ENCODE data around the gene CAMTA1.

Gene CAMTA1

GRCh38 chr1:7506454-7507284 lies 721.4 kb downstream of the CAMTA1 start:
- TF ChIP-seq CTCF (IDR thresholded peaks at IDR 0.05; ENCODE audit: low read depth, low read length), result no peak
- H3K4me3 ChIP-seq (ENCODE audit: low read depth, low read length), result no peak overlapping the region

- no peak overlapping the region for H3K4me3 ChIP-seq (ENCODE audit: low read depth, low read length)
- no peak for TF ChIP-seq CTCF (IDR thresholded peaks at IDR 0.05; ENCODE audit: low read depth, low read length)
Measured at GRCh38 chr1:7507285-7508019, 722.2 kb downstream of the CAMTA1 start.

- no peak overlapping the region for H3K4me3 ChIP-seq (ENCODE audit: low read depth, low read length)
- TF ChIP-seq CTCF (IDR thresholded peaks at IDR 0.05; ENCODE audit: low read depth, low read length), result no peak
Measured at GRCh38 chr1:7508052-7508933, 723.0 kb downstream of the CAMTA1 start.

- TF ChIP-seq CTCF (IDR thresholded peaks at IDR 0.05; ENCODE audit: low read depth, low read length), result no peak
- H3K4me3 ChIP-seq (ENCODE audit: low read depth, low read length), result no peak overlapping the region
Measured at GRCh38 chr1:7508934-7509519, 723.8 kb downstream of the CAMTA1 start.

GRCh38 chr1:7509598-7509997 lies 724.3 kb downstream of the CAMTA1 start:
- no peak for TF ChIP-seq CTCF (IDR thresholded peaks at IDR 0.05; ENCODE audit: low read depth, low read length)
- no peak overlapping the region for H3K4me3 ChIP-seq (ENCODE audit: low read depth, low read length)

- H3K4me3 ChIP-seq (ENCODE audit: low read depth, low read length), result no peak overlapping the region
- TF ChIP-seq CTCF (IDR thresholded peaks at IDR 0.05; ENCODE audit: low read depth, low read length), result no peak
Measured at GRCh38 chr1:7510389-7510931, 725.2 kb downstream of the CAMTA1 start.

Measured in WI38 (cell line).